ENCODE measurements around the gene DDN. TPM values are rescaled to one million over a fixed set of nuclear protein-coding genes. Genes with fewer than 3 reads are reported as not detected.

The DDN gene
- not detected in 2 replicates for total RNA-seq

GRCh38 chr12:48999371-49000131 is at the start of gene DDN:
Gene DDN (minus strand): TSS chr12:48999375. CDS start chr12:48999287, 88 bp downstream.

GRCh38 chr12:49018261-49019119 is 19.3 kb upstream of the DDN start, which contains the start of gene PRKAG1:
Gene PRKAG1 (minus strand): TSS chr12:49018776. CDS start chr12:49018740, 36 bp downstream.

GRCh38 chr12:48978291-48978740 is 20.9 kb downstream of the DDN start, which contains the start of gene WNT1:
Gene WNT1 (plus strand): TSS chr12:48978322. CDS start chr12:48978651, 329 bp downstream.

GRCh38 chr12:48957141-48958048 is 41.8 kb downstream of the DDN start, which contains the start of gene ARF3:
Gene ARF3 (minus strand): TSS chr12:48957487. CDS start chr12:48941095, 16,392 bp downstream.

Other genes starting within 250 kb of the DDN start
- 12.6 and 13.3 TPM in 2 replicates for gene ADCY6, start 210.3 kb downstream of the DDN start, total RNA-seq
- gene CACNB3, start 180.9 kb downstream of the DDN start, total RNA-seq = 20.4 and 26.1 TPM in 2 replicates
- 48.3 and 49.1 TPM in 2 replicates for gene DDX23, start 147.2 kb downstream of the DDN start, total RNA-seq
- 0.30 TPM in 1 of 2 replicates, not detected in the other for gene RND1, start 133.5 kb downstream of the DDN start, total RNA-seq
- 40.3 and 47.1 TPM in 2 replicates for gene FKBP11, start 73.9 kb downstream of the DDN start, total RNA-seq
- 66.6 and 75.1 TPM in 2 replicates for gene ARF3, start 41.9 kb downstream of the DDN start, total RNA-seq
- gene WNT10B, start 27.6 kb downstream of the DDN start, total RNA-seq = 0.15 and 0.34 TPM in 2 replicates
- not detected in 2 replicates for gene WNT1, start 21.1 kb downstream of the DDN start, total RNA-seq
- 70.3 and 76.0 TPM in 2 replicates for gene PRKAG1, start 19.4 kb upstream of the DDN start, total RNA-seq
- gene KMT2D, start 61.4 kb upstream of the DDN start, total RNA-seq = 11.3 and 14.6 TPM in 2 replicates
- gene RHEBL1, start 70.6 kb upstream of the DDN start, total RNA-seq = 1.0 and 1.5 TPM in 2 replicates
- gene DHH, start 95.4 kb upstream of the DDN start, total RNA-seq = not detected in 2 replicates
- gene LMBR1L, start 111.5 kb upstream of the DDN start, total RNA-seq = 31.5 and 32.1 TPM in 2 replicates
- 5,023 and 5,211 TPM in 2 replicates for gene TUBA1B, start 132.0 kb upstream of the DDN start, total RNA-seq
- 2,369 and 2,410 TPM in 2 replicates for gene TUBA1A, start 189.7 kb upstream of the DDN start, total RNA-seq